Skin epidermis (tissue), 12 donors: ENCODE data around the gene MEIKIN.

ENCODE experiments used
- H3K27ac ChIP-seq, 21 experiments: fragments of 200-600 bp; sonication (generic) in 11 of 21; one replicate each; pipeline ENCODE4 v1.5.0; 2020; ENCODE audit warnings: mild to moderate bottlenecking in 3 of 21, inconsistent platforms in 2 of 21, moderate library complexity in 2 of 21
- H3K4me3 ChIP-seq, 7 experiments: fragments of 200-600 bp; sonication (generic) in 2 of 7; one replicate each; pipeline ENCODE4 v1.5.0; 2020; ENCODE audit warnings: inconsistent platforms in 2 of 7, mild to moderate bottlenecking in 2 of 7, moderate library complexity in 1 of 7

MEIKIN gene

DNA sequence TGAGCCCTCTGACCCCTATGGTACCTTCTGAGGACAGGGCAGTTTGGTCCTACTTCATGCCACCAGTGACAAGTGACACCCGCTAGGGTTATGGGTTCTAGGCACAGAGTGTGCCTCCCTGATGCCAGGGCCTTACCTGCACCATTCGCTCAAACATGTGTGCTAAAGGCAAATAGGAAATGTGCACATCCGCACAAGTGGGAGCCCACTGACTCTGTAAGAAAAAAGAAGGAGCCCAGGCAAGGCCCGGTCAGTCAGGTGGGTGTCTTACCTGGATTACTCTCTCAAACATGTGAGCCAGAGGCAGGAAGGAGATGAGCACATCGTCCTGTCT lies 29.1 kb upstream of the MEIKIN start:
- no peak overlapping the region for H3K4me3 ChIP-seq
- H3K27ac ChIP-seq, result peak overlapping the region in 5 of 21 experiments; percentile 5 to 79 (median 62)

- peak overlapping the region in 4 of 21 experiments; percentile 27 to 79 (median 65) for H3K27ac ChIP-seq
- H3K4me3 ChIP-seq, result no peak overlapping the region
Observed at GRCh38 chr5:131974016-131974415, 28.6 kb upstream of the MEIKIN start.

DNA sequence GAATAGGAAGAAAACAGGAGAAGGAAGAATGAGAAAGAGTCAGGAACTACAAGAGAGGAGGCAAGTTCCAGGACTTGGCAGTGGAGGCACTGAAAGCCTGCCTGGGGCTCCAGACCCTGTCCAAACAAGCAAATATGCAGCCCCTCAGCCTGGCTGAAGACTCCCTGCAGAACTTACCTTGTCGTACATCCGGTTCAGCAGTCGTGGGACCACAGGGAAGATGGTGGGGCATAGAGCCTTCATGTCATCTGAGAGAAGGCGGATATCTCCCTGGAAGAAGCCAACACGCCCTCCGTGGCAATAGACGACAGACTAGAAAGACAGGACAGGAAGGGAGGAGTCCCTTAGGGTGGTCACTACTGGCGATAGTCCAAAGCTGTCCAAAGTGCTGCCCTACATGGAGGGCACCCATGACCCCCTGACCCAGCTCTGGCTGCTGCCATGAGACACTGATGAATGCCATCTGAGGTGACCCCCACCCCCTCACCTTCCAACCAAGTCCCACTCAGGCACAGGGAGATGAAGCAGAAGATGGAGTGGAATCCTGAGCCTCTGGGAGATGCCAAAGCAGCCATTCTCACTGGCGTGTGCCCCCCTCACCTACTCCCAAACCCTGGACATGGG lies 27.7 kb upstream of the MEIKIN start:
- Histone ChIP-seq H3K27ac (no peak overlapping the region), H3K4me3 (no peak overlapping the region)

GRCh38 chr5:131968396-131968954 lies 23.0 kb upstream of the MEIKIN start:
- no peak overlapping the region for H3K4me3 ChIP-seq
- no peak overlapping the region for H3K27ac ChIP-seq

DNA sequence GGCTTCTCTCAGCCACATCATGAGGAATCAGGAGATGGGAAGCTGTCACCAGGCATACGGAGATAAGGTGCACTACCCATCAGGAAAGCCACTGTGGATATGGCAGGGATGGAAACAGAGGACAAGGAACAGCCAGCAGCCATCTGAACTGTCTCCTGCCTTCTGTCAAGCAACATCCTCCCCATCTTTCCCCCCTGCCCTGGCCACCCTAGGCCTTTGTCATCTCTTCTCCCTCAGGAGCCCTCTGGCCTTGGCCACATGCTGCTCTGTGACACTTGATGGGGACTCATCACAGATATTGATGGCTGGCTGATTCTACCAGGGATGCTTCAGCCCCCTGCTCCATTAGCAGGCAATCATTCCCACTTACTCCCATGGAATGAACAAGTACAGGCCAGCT lies 21.1 kb upstream of the MEIKIN start:
- no peak overlapping the region for H3K27ac ChIP-seq
- no peak overlapping the region for H3K4me3 ChIP-seq

GRCh38 chr5:131965826-131966415 lies 20.5 kb upstream of the MEIKIN start:
- no peak overlapping the region for H3K4me3 ChIP-seq
- H3K27ac ChIP-seq, result no peak overlapping the region

DNA sequence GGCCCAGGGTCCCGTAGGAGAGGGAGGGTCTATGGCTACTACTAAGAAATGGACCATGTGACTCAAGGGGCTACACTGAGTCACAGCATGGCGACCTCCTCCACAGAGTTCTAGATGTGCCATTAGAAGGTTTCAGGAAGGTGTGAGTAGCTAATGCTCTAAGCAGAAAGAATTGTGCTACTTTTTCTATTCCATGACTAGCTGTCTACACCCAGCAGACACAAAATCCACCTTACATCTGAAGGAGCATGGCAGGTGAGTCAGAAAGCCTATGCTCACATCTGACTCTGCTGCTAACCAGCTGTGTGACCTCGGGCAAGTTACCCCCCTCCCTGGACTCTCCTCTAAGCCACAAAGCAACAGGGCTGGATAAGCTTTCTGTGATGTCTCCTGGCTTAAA lies 14.4 kb upstream of the MEIKIN start:
- no peak overlapping the region for H3K4me3 ChIP-seq

GRCh38 chr5:131959136-131959535 lies 13.7 kb upstream of the MEIKIN start:
- Histone ChIP-seq H3K4me3 (no peak overlapping the region), H3K27ac (no peak overlapping the region)

More for the DNA sequence above, 14.4 kb upstream of the MEIKIN start:
- H3K27ac ChIP-seq, result no peak overlapping the region

GRCh38 chr5:131957721-131958441 lies 12.4 kb upstream of the MEIKIN start:
- Histone ChIP-seq H3K4me3 (no peak overlapping the region), H3K27ac (no peak overlapping the region)

DNA sequence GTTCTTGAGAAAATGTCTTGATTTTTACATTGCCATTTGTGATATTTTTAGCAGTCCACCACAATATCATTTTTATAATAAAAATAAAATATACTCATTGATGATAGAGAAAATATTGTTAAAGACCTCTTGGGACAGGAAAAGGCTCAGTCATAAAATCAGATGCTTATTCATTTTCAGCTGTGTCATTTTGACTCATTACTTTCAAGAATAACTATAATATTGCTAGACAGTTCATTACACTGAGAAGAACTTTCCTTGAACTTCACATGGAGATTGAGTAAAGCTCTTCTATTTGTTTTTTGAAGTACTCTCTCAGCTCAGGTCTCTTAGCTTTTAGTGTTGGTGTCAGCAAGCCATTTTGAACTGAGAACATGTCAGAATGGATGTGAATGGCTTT lies 8.5 kb upstream of the MEIKIN start:
- Histone ChIP-seq H3K4me3 (no peak overlapping the region), H3K27ac (no peak overlapping the region)

- no peak overlapping the region for H3K4me3 ChIP-seq
- H3K27ac ChIP-seq, result no peak overlapping the region
Observed at GRCh38 chr5:131952301-131952857, 6.9 kb upstream of the MEIKIN start.

- Histone ChIP-seq H3K4me3 (no peak overlapping the region), H3K27ac (no peak overlapping the region)
Observed at GRCh38 chr5:131950706-131951105, 5.2 kb upstream of the MEIKIN start.

- no peak overlapping the region for H3K27ac ChIP-seq
- H3K4me3 ChIP-seq, result no peak overlapping the region
Observed at GRCh38 chr5:131947445-131947844, 2.0 kb upstream of the MEIKIN start.

- no peak overlapping the region for H3K4me3 ChIP-seq
- no peak overlapping the region for H3K27ac ChIP-seq
Observed at GRCh38 chr5:131944702-131945550, 537 bp downstream of the MEIKIN start.

DNA sequence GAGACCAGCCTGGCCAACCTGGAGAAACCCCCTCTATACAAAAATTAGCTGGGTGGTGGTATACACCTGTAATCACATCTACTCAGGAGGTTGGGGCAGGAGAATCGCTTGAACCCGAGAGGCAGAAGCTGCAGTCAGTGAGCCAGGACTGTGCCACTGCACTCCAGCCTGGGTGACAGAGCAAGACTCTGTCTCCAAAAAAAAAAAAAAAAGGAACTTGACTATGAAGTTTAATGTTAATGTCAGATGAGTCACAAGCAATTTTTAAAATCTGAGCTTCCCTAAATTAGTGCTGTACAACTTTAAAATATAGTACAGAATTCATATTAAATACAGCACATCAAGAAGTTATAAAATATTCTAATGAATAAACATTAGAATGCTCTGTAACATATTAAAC lies 1.5 kb downstream of the MEIKIN start:
- H3K27ac ChIP-seq, result no peak overlapping the region
- H3K4me3 ChIP-seq, result no peak overlapping the region

DNA sequence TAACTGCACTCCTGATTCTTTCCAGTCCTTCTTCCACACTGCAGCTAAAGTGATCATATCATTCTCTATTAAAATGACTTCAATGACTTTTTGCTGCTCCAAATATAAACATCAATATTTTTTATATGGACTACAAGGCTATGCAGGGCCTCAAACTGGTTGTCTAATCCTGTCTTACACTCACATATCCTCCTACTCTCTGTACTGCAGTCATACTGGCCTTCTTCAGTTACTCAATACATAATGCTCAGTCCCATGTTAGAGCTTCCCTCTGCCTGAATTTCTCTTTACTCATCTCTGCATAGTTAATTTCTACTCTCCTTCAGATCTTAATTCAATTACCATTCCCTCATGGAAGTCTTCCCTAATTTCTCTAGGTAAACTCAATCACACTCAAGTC lies 3.4 kb downstream of the MEIKIN start:
- Histone ChIP-seq H3K27ac (no peak overlapping the region), H3K4me3 (no peak overlapping the region)

DNA sequence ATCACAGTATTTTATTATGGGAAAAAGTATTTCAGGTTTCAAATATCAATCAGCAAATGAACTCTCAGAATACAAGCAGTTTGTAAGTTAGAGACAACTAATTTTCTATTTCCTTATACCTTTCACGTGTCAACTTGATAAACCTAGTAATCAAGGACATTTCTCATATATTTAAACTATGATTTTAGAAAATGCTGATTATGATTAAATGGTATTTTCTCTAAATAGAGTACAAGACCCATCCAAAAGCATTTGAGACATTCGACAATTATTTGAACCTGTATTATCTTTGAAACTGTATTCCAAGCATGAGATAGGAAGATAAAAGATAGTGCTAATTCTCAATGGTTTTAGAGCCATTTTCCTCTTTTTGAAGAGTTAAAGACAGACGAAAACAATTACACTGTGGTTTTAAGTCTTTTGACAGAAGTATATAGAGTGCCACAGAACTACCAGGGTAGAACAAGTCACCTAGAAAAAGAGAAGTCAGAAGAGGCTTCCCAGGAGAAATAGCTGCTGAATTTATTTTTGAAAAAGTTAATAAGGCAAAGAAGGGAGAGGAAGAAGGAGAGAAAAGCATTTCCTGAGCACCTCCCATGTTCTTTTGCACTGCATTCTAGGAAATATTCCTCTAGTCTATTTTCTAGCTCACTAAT lies 5.6 kb downstream of the MEIKIN start:
- Histone ChIP-seq H3K27ac (no peak overlapping the region), H3K4me3 (no peak overlapping the region)

DNA sequence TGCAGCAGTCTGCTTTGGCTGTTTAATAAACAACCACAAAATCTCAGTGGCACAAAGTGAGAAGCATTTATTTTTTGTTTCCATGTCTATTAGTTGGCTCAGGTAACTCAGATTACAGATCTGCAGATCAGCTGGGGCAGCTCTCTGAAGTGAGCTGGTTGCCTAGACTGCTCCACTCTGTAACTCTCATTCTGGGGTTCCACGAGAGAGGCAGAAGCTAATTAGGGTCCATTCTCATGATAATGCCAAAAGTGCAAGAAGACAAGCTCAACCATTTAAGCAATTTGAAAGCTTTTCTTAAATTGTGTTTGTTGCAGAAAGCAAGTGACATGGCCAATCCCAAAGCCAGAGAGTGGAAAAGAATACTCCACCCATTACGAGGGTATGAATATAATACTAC lies 13.2 kb downstream of the MEIKIN start:
- H3K4me3 ChIP-seq, result no peak overlapping the region
- no peak overlapping the region for H3K27ac ChIP-seq

GRCh38 chr5:131928957-131929356 lies 16.5 kb downstream of the MEIKIN start:
- Histone ChIP-seq H3K27ac (no peak overlapping the region), H3K4me3 (no peak overlapping the region)
